Left ventricle myocardium inferior (tissue), 1 donor: ENCODE measurements around the gene DUXA. TPM values are rescaled to one million over a fixed set of nuclear protein-coding genes. Genes with fewer than 3 reads are reported as not detected.
"Not testable (repeated sequence)": the region's sequence is repeated elsewhere in the genome, so short reads cannot be mapped to it uniquely, and the experiment has no call there.

Source experiments
- DNase-seq: peaks from one replicate; pipeline ENCODE4 v3.0.0-alpha.2; 2020
- H3K27ac ChIP-seq: fragments of 200-600 bp; replicated peaks from 2 replicates; pipeline ENCODE4 v1.8.0; 2021
- H3K27me3 ChIP-seq: fragments of 200-600 bp; 2 replicates; pipeline ENCODE4 v1.8.0; 2021; ENCODE audit warnings: low read depth
- H3K36me3 ChIP-seq: fragments of 200-600 bp; 2 replicates; pipeline ENCODE4 v1.8.0; 2021
- H3K4me1 ChIP-seq: fragments of 200-600 bp; 2 replicates; pipeline ENCODE4 v1.8.0; 2021
- H3K4me3 ChIP-seq: fragments of 200-600 bp; 2 replicates; pipeline ENCODE4 v1.8.0; 2021; ENCODE audit warnings: mild to moderate bottlenecking, moderate library complexity
- H3K9me3 ChIP-seq: fragments of 200-600 bp; replicated peaks from 2 replicates; pipeline ENCODE4 v1.8.0; 2021
- CTCF ChIP-seq: fragments of 200-600 bp; IDR thresholded peaks from 2 replicates; pipeline ENCODE4 v1.8.0; 2021; ENCODE audit warnings: antibody characterized with exemption, mild to moderate bottlenecking, borderline replicate concordance
- intact Hi-C: fragments of 100-400 bp; cut with micrococcal nuclease; formaldehyde crosslinking; loops from one replicate; pipeline ENCODE4 v1.11.0; 2022
- total RNA-seq: library from RNA; stranded (reverse); fragmentation: NEBNext Ultra II Directional; extraction: Animal tissue kit (Norgen Biotek cat#: 25700); gene quantifications from one replicate; pipeline ENCODE4 v1.2.1, GENCODE V29; 2021
- donor health status: DM: no; HTN: yes; CAD: no; lungs with severe emphysema.

DUXA gene
- total RNA-seq, 1 donor from 2014 or later = not detected

- Histone ChIP-seq H3K4me3 (no peak overlapping the region), H3K9me3 (no peaks in the 10 kb centered on the region), H3K27me3 (no peaks in the 10 kb centered on the region), H3K36me3 (no peaks in the 10 kb centered on the region), H3K4me1 (no peaks in the 10 kb centered on the region), H3K27ac (no peak overlapping the region)
- intact Hi-C loops = no loop called here
- DNase-seq = no peak
- TF ChIP-seq CTCF = no peak
Observed at GRCh38 chr19:57161985-57162539, 5.2 kb downstream of the DUXA start.

GRCh38 chr19:57152921-57153320 lies 14.4 kb downstream of the DUXA start:
- no peaks in the 10 kb centered on the region for H3K9me3 ChIP-seq
- H3K27ac ChIP-seq = no peak overlapping the region
- H3K4me1 ChIP-seq = no peaks in the 10 kb centered on the region
- H3K36me3 ChIP-seq = no peaks in the 10 kb centered on the region
- no peak overlapping the region for H3K4me3 ChIP-seq
- H3K27me3 ChIP-seq = peaks cover 22% of the 10 kb centered on the region
- no peak for TF ChIP-seq CTCF
- intact Hi-C loops = no loop called here
- no peak for DNase-seq

- no peak for TF ChIP-seq CTCF
- Histone ChIP-seq H3K4me3 (no peak overlapping the region), H3K9me3 (no peaks in the 10 kb centered on the region), H3K27me3 (peaks cover 7% of the 10 kb centered on the region), H3K4me1 (no peaks in the 10 kb centered on the region), H3K36me3 (no peaks in the 10 kb centered on the region), H3K27ac (no peak overlapping the region)
- no peak for DNase-seq
- intact Hi-C loops = no loop called here
Observed at GRCh38 chr19:57141699-57142098, 25.6 kb downstream of the DUXA start.

GRCh38 chr19:57135797-57136196 lies 31.5 kb downstream of the DUXA start:
- intact Hi-C loops = no loop called here
- no peaks in the 10 kb centered on the region for H3K36me3 ChIP-seq
- no peak overlapping the region for H3K27ac ChIP-seq
- H3K27me3 ChIP-seq = peaks cover 34% of the 10 kb centered on the region
- TF ChIP-seq CTCF = no peak
- H3K9me3 ChIP-seq = no peaks in the 10 kb centered on the region
- DNase-seq = no peak
- no peaks in the 10 kb centered on the region for H3K4me1 ChIP-seq
- H3K4me3 ChIP-seq = no peak overlapping the region

- H3K27me3 ChIP-seq = peaks cover 70% of the 10 kb centered on the region
- H3K27ac ChIP-seq, intact Hi-C loops, H3K36me3 ChIP-seq, H3K9me3 ChIP-seq, DNase-seq, H3K4me3 ChIP-seq, H3K4me1 ChIP-seq: not testable (repeated sequence)
Observed at GRCh38 chr19:57127403-57127802, 39.9 kb downstream of the DUXA start.

- H3K27me3 ChIP-seq = peaks cover 58% of the 10 kb centered on the region
- intact Hi-C loops = no loop called here
- H3K36me3 ChIP-seq = no peaks in the 10 kb centered on the region
- no peak overlapping the region for H3K4me3 ChIP-seq
- peaks cover 4% of the 10 kb centered on the region for H3K9me3 ChIP-seq
- TF ChIP-seq CTCF = no peak
- DNase-seq = no peak
- no peaks in the 10 kb centered on the region for H3K4me1 ChIP-seq
- H3K27ac ChIP-seq = no peak overlapping the region
Observed at GRCh38 chr19:57123882-57124281, 43.4 kb downstream of the DUXA start.
